Measurements from ENCODE around the gene MVB12A.

DNA sequence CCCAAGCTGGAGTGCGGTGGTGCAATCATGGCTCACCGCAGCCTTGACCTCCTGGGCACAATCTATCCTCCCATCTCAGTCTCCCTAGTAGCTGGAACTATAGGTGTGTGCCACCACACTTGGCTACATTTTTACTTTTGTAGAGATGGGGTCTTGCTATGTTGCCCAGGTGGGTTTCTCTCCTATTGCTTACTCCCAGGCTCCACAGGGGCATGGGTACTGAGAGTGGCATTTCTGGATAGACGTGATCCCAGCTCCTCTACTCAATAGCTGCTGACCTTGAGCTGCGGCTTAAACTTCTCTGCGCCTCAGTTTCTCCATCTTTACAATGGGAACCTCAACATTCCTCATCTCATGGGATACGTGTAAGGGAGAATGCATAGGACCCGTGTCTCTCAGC lies 11.6 kb downstream of the MVB12A start:
- TF ChIP-seq, protein P1, sequence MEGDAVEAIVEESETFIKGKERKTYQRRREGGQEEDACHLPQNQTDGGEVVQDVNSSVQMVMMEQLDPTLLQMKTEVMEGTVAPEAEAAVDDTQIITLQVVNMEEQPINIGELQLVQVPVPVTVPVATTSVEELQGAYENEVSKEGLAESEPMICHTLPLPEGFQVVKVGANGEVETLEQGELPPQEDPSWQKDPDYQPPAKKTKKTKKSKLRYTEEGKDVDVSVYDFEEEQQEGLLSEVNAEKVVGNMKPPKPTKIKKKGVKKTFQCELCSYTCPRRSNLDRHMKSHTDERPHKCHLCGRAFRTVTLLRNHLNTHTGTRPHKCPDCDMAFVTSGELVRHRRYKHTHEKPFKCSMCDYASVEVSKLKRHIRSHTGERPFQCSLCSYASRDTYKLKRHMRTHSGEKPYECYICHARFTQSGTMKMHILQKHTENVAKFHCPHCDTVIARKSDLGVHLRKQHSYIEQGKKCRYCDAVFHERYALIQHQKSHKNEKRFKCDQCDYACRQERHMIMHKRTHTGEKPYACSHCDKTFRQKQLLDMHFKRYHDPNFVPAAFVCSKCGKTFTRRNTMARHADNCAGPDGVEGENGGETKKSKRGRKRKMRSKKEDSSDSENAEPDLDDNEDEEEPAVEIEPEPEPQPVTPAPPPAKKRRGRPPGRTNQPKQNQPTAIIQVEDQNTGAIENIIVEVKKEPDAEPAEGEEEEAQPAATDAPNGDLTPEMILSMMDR (IDR thresholded peaks at IDR 0.05 in 2 of 3, conservative IDR thresholded peaks at IDR 0.05 in 1 of 3; ENCODE audit: control insufficient read depth in 2 of 3, extremely low read depth in 1 of 3, insufficient read depth in 1 of 3, low read depth in 3 of 3, low read length in 3 of 3), result no peak
- TF ChIP-seq DPF2 (IDR thresholded peaks at IDR 0.05) (no peak), MAX (IDR thresholded peaks at IDR 0.05; ENCODE audit: low read depth, low read length) (no peak), KDM1A (IDR thresholded peaks at IDR 0.05; ENCODE audit: borderline replicate concordance) (no peak)
